Activated CD8-positive, alpha-beta memory T cell treated with anti-CD3 and anti-CD28 coated beads, Interleukin-2, amount 50 U/mL, for 1 hour (primary cell): ENCODE data around the gene TMPRSS3.

ENCODE experiments used
- DNase-seq: peaks from one replicate; pipeline ENCODE4 v3.0.0-alpha.2; 2020; ENCODE audit errors: extremely low read depth

TMPRSS3 gene

DNA sequence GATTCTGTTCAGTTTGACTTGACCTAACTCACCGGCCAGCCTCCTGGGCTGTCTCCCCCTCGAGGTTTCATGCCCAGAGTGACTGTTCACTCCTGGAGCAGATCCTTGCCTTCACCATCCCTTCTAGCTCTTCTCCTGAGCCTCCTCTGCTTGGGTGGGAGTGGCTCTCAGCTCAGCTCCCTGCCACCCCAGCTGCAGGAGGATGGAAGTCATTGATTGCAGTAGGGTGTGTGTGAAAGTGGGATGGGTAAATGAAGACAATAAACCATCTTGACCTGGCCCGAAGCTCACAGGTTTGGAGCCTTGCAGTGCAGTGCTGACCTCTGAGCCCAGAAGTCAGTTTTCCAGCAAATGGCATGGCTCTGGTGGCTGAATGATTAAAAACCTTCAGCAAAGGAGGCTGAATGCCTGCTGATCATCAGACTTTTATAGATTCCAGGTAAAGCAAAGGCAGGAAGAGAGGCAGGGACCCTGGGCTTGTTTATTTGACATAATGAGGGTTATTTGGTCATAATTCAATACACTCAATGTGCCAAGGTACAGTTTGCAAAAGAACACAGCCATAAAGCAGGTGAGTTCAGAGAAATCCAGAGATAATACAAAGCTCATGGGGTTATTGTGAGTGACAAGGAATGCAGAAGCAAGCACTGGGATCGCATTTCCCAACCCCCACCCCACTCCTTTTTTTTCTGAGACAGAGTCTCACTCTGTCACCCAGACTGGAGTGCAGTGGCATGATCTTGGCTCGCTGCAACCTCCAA is 63.1 kb downstream of the TMPRSS3 start:
- DNase-seq: no peak

DNA sequence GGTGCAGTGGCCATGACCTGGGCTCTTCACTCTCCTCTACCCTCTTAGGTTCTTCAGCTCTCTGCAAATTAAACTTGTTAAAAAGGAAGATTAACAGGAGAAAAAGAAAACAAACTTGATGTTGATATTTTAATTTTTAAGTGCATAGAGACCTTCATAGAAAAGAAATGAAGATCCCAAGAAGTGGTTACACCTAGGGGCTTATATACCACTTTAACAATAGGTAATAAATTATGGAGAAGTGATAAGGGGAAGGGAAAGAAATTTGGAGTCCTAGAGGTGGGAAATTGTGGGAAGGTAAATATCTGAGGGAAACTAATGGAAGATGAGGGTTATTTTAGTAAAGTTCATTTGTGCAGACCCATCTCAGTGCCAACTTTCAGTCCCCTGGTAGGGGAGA is 64.2 kb downstream of the TMPRSS3 start:
- no peak for DNase-seq

DNA sequence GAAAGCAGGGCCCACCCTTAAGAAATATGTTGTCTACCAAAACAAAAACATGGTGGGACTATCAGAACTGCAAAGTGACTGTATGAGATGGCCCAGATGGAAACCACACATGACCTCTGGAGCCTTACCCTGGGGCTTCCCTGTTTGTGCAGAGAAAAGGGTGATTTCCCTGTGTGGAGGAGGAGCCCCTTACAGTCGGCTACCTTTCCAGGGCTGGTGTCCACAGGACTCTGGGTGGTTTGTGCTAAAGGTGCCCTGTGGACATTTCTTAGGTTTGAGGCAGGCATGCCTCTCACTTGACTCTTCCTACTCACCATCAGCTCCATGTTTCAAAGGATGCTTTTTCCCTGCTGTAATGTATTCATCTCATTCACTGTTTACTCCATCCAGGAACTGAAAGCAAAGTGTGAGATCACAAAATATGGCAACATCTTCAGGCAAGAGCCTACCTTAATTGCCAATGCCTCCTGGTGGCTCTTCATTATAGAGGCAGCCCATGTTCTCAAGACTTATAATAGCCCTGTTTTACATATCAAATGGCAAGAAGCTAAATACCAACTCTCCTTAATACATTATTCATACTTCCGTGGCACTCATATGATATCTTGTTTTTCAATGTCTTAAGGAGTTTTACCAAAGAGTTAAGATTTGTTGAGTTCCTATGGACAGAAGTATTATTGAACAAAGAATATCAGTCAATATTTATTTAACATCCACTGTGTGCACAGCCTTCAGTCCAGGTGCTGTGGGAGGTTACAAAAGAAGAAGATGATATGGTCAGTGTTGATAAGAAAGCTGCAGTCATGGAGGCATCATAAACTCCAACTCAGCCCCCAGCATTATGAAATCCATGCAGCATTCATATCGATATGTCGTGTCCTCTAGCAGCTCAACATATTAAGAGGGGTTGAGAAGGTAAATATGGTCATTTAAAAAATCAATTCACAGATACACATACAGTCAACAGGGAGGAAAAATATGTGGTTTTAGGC is 65.2 kb downstream of the TMPRSS3 start:
- no peak for DNase-seq

DNA sequence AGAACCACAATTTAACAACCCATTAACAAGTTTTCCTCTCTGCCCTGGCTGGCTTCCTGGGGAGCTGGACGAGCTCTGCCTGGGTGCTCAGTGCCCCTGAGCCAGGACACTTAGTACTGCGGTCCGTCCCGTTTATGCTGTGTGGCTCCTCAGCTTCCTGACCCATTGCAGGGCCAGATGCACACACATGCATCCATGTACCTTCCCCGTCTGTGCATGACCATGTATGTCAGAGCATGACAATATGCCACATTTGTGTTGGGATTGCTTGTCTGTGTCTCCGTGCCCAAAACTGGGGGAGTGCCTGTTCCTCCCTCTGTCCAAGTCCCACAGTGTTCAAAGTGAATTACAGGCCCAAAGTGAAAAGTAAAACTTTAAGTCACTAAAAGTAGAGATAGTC is 71.0 kb downstream of the TMPRSS3 start:
- DNase-seq: no peak
